A375 (cell line): Measurements from ENCODE around the gene SSX1. TPM values are rescaled to one million over a fixed set of nuclear protein-coding genes. Genes with fewer than 3 reads are reported as not detected.

Experiments
- small RNA-seq: library from RNA; depleted of rRNA; stranded (forward); fragments of <200 nt; gene quantifications from one replicate; pipeline ENCODE3, GENCODE V24; 2014
- total RNA-seq: library from RNA; depleted of rRNA; stranded (reverse); fragments of >200 nt; shearing (Covaris generic); gene quantifications from 2 replicates; pipeline ENCODE4 v1.2.3, GENCODE V29; 2014; rRNA removed

SSX1 gene, protein sequence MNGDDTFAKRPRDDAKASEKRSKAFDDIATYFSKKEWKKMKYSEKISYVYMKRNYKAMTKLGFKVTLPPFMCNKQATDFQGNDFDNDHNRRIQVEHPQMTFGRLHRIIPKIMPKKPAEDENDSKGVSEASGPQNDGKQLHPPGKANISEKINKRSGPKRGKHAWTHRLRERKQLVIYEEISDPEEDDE
- total RNA-seq, result 0.72 and 2.5 TPM in 2 replicates

DNA sequence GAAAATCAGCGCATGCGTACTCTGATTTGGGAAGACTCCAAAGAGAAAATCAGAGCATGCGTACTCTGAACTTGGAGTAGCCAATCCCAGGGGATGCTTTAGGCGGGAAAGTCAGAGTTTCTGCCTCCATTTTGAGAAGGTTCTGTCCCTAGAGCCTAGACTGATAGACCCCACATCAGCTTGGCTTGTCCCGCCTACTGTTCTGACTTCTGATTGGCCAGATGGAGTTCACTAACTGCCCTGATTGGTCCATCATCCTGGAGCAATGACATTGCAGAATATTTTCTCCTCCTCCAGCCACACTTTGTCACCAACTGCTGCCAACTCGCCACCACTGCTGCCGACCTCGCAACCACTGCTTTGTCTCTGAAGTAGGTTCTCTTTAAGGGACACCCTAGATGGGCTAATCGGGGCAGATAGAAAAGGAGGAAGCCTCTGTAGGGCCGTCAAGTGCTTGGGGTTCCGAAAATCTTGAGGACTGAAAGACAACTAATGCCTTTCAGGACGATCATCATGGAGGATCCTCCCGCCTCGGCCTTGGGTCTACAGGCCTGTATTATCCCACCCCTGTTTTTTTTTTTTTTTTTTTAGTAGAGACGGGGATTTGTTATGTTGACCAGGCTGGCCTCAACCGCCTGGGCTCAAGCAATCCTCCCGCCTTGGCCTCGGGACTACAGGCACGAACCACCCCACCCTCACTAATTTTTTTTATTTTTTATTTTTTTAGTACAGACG is at the start of gene SSX1:
TSS of gene SSX1 (plus strand) at position 331 of the 735 bp plus-strand sequence. CDS start 1,850 bp downstream, outside the sequence.

Small RNA genes lying within 50 kb of the gene (small RNA-seq; reads per million reads assigned to genes)
- not detected for gene AC245047.3
- not detected for gene AC245047.4
- gene RNA5SP503, result not detected

Other genes starting within 250 kb of the SSX1 start
- gene SPACA5, start 248.4 kb upstream of the SSX1 start, total RNA-seq, result not detected in 2 replicates
- gene ZNF630, start 183.8 kb upstream of the SSX1 start, total RNA-seq, result 0.38 and 0.48 TPM in 2 replicates
- gene SPACA5B, start 124.8 kb upstream of the SSX1 start, total RNA-seq, result not detected in 2 replicates
- gene SSX5, start 58.6 kb upstream of the SSX1 start, total RNA-seq, result not detected in 2 replicates
- not detected in 2 replicates for gene SSX3, start 101.3 kb downstream of the SSX1 start, total RNA-seq
- gene SSX4, start 128.1 kb downstream of the SSX1 start, total RNA-seq, result 0.53 and 1.0 TPM in 2 replicates
- 0.53 and 1.0 TPM in 2 replicates for gene SSX4B, start 156.6 kb downstream of the SSX1 start, total RNA-seq
- not detected in 2 replicates for gene SLC38A5, start 214.9 kb downstream of the SSX1 start, total RNA-seq
- 115 and 124 TPM in 2 replicates for gene FTSJ1, start 220.8 kb downstream of the SSX1 start, total RNA-seq